HepG2 (cell line): ENCODE results near the gene SLC25A20. TPM values are rescaled to one million over a fixed set of nuclear protein-coding genes. Genes with fewer than 3 reads are reported as not detected.
A peak's percentile ranks its signal among the peaks of the same experiment; 100 is the strongest.

Experiments used
- ARID2 ChIP-seq: sonication (generic); formaldehyde crosslinking; IDR thresholded peaks from 2 replicates; pipeline ENCODE4 v1.8.1; 2022; ENCODE audit warnings: mild to moderate bottlenecking, missing genetic modification reagents, borderline replicate concordance
- FOXJ3 ChIP-seq: sonication (generic); formaldehyde crosslinking; IDR thresholded peaks from 2 replicates; pipeline ENCODE4 v1.4.0; 2020; ENCODE audit warnings: missing genetic modification reagents, mild to moderate bottlenecking, borderline replicate concordance
- KAT8 ChIP-seq: IDR thresholded peaks from 2 replicates; pipeline ENCODE4 v1.6.1; 2016; ENCODE audit warnings: missing genetic modification reagents, missing compliant biosample characterization
- MAFG ChIP-seq: sonication (generic); formaldehyde crosslinking; IDR thresholded peaks from 2 replicates; pipeline ENCODE4 v1.5.1; 2020; ENCODE audit warnings: mild to moderate bottlenecking, missing genetic modification reagents
- MBNL3 ChIP-seq: fragments of 250-450 bp; sonication (Bioruptor Pico); conservative IDR thresholded peaks from 2 replicates; pipeline ENCODE4 v1.8.0; 2022; ENCODE audit warnings: mild to moderate bottlenecking, inconsistent platforms
- MZF1 ChIP-seq: sonication (generic); formaldehyde crosslinking; IDR thresholded peaks from 2 replicates; pipeline ENCODE4 v1.8.1; 2023; ENCODE audit warnings: mild to moderate bottlenecking, missing genetic modification reagents, borderline replicate concordance
- NAIF1 ChIP-seq: sonication (generic); formaldehyde crosslinking; IDR thresholded peaks from 2 replicates; pipeline ENCODE4 v1.5.0; 2020; ENCODE audit warnings: mild to moderate bottlenecking, missing genetic modification reagents, borderline replicate concordance
- NFRKB ChIP-seq: fragments of 450-650 bp; IDR thresholded peaks from 2 replicates; pipeline ENCODE4 v1.6.1; 2017
- NR1H2 ChIP-seq: sonication (generic); formaldehyde crosslinking; IDR thresholded peaks from 2 replicates; pipeline ENCODE4 v1.8.1; 2022; ENCODE audit warnings: low read depth, missing genetic modification reagents, borderline replicate concordance
- NR2C2 ChIP-seq: sonication (generic); formaldehyde crosslinking; IDR thresholded peaks from 2 replicates; pipeline ENCODE4 v1.4.0; 2020; ENCODE audit warnings: missing genetic modification reagents, mild to moderate bottlenecking, moderate library complexity, borderline replicate concordance
- NR2F1 ChIP-seq, 2 experiments: fragments of 450-650 bp in 1 of 2; formaldehyde crosslinking in 1 of 2; IDR thresholded peaks; 2 replicates each; pipeline versions ENCODE4 v1.5.0 to v1.6.1; 2016 to 2020; ENCODE audit warnings: mild to moderate bottlenecking in 1 of 2, missing compliant biosample characterization in 1 of 2, missing genetic modification reagents in 1 of 2, moderate library complexity in 1 of 2
- RELA ChIP-seq: sonication (generic); formaldehyde crosslinking; IDR thresholded peaks from 2 replicates; pipeline ENCODE4 v1.4.0; 2020; ENCODE audit warnings: missing genetic modification reagents
- SAFB2 ChIP-seq: sonication (generic); formaldehyde crosslinking; IDR thresholded peaks from 2 replicates; pipeline ENCODE4 v1.5.1; 2020; ENCODE audit warnings: missing genetic modification reagents, low read depth, mild to moderate bottlenecking, borderline replicate concordance
- SRSF1 ChIP-seq: fragments of 200-400 bp; formaldehyde crosslinking; optimal IDR thresholded peaks from 2 replicates; pipeline ENCODE3; 2017; ENCODE audit warnings: mild to moderate bottlenecking, low read depth, low read length, moderate library complexity
- ZFY ChIP-seq: sonication (generic); formaldehyde crosslinking; IDR thresholded peaks from 2 replicates; pipeline ENCODE4 v1.4.0; 2020; ENCODE audit warnings: missing genetic modification reagents
- ZNF75D ChIP-seq: sonication (generic); formaldehyde crosslinking; IDR thresholded peaks from 2 replicates; pipeline ENCODE4 v1.8.1; 2023; ENCODE audit warnings: missing genetic modification reagents, mild to moderate bottlenecking, borderline replicate concordance
- ZNF773 ChIP-seq: sonication (generic); formaldehyde crosslinking; IDR thresholded peaks from 2 replicates; pipeline ENCODE4 v1.4.0; 2020; ENCODE audit warnings: missing genetic modification reagents, borderline replicate concordance
- ZNF775 ChIP-seq: sonication (generic); formaldehyde crosslinking; IDR thresholded peaks from 2 replicates; pipeline ENCODE4 v1.4.0; 2020; ENCODE audit warnings: missing genetic modification reagents, mild to moderate bottlenecking, moderate library complexity, borderline replicate concordance
- polyA plus RNA-seq, 8 experiments: library from polyadenylated mRNA; depleted of rRNA in 3 of 8; stranded (reverse) in 7 of 8; unstranded in 1 of 8; fragments of >200 nt; fragmentation: Illumina TruSeq in 4 of 8; extraction: Trizol in 4 of 8; gene quantifications; 2 replicates each; pipeline versions ENCODE4 v1.2.1 to v1.2.3, GENCODE V29; 2011 to 2016; ENCODE audit warnings: low read depth in 4 of 8, missing spikeins in 1 of 8, mixed read lengths in 1 of 8; ENCODE audit not compliant: insufficient read depth in 1 of 8
- total RNA-seq, 5 experiments: library from RNA; depleted of rRNA; stranded (reverse); fragments of >200 nt; fragmentation: Illumina TruSeq; extraction: Trizol; gene quantifications; 2 replicates each; pipeline ENCODE4 v1.2.3, GENCODE V29; 2016; ENCODE audit warnings: low read depth in 1 of 5
- TF ChIP-seq, protein P1 (sequence below): sonication (generic); formaldehyde crosslinking; IDR thresholded peaks from 2 replicates; pipeline ENCODE4 v1.4.0; 2020; ENCODE audit warnings: missing genetic modification reagents, borderline replicate concordance
- TF ChIP-seq, protein P2 (sequence below): sonication (generic); formaldehyde crosslinking; IDR thresholded peaks from 2 replicates; pipeline ENCODE4 v1.4.0; 2020; ENCODE audit warnings: missing genetic modification reagents, borderline replicate concordance
- TF ChIP-seq, protein P3 (sequence below): IDR thresholded peaks from 2 replicates; pipeline ENCODE4 v1.6.1; 2016; ENCODE audit warnings: missing biosample characterization, missing genetic modification reagents, low read depth
- TF ChIP-seq, protein P4 (sequence below): sonication (generic); formaldehyde crosslinking; IDR thresholded peaks from 2 replicates; pipeline ENCODE4 v1.4.0; 2020; ENCODE audit warnings: missing genetic modification reagents

SLC25A20 gene
- total and polyA plus RNA-seq, 2 of the 13 experiments (the other 11 are each of a cell fraction or from before 2014, with no cell fraction given) = 21.1 to 26.6 TPM

DNA sequence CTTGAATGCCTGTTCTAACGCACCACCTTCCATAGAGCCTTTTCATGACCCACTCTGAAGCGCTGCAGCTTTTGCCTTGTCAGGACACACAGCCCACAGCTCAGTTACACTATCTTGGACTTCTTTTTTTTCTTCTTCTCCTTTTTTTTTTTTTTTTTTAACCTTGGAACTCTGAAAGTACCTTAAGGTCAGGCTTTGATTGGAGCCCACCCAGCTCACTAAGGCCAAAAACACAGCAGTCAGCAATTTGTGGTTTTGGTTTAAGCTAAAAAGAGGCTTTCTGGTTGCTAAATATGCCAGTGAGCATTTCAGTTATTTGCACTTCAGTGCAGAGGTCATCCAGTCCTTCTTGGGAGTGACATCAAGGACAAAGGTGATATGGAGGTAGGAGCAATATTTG is 1.7 kb downstream of the SLC25A20 start (continued):
- TF ChIP-seq ZNF75D (no peak), ZNF775 (no peak), ZNF773 (CRISPR knock-in tag) (no peak), NR2C2 (CRISPR knock-in tag) (0 out of 2 replicates have a peak, but pooled peaks have one; percentile 13), NAIF1 (CRISPR knock-in tag) (no peak), FOXJ3 (CRISPR knock-in tag) (no peak), ARID2 (CRISPR knock-in tag) (no peak), NR1H2 (CRISPR knock-in tag) (no peak), MZF1 (CRISPR knock-in tag) (no peak), RELA (CRISPR knock-in tag) (no peak), MBNL3 (CRISPR knock-in tag) (no peak), SRSF1 (no peak), ZFY (CRISPR knock-in tag) (no peak), NFRKB (no peak), MAFG (peak; percentile 64; the same call in 1 of the 2 replicates), NR2F1 (CRISPR knock-in tag; IDR thresholded peaks at IDR 0.05) (peak in 1 of 2 experiments; percentile 41; a peak in 2 of 4 replicates), SAFB2 (no peak), KAT8 (CRISPR knock-in tag) (no peak)
- TF ChIP-seq, protein P1, sequence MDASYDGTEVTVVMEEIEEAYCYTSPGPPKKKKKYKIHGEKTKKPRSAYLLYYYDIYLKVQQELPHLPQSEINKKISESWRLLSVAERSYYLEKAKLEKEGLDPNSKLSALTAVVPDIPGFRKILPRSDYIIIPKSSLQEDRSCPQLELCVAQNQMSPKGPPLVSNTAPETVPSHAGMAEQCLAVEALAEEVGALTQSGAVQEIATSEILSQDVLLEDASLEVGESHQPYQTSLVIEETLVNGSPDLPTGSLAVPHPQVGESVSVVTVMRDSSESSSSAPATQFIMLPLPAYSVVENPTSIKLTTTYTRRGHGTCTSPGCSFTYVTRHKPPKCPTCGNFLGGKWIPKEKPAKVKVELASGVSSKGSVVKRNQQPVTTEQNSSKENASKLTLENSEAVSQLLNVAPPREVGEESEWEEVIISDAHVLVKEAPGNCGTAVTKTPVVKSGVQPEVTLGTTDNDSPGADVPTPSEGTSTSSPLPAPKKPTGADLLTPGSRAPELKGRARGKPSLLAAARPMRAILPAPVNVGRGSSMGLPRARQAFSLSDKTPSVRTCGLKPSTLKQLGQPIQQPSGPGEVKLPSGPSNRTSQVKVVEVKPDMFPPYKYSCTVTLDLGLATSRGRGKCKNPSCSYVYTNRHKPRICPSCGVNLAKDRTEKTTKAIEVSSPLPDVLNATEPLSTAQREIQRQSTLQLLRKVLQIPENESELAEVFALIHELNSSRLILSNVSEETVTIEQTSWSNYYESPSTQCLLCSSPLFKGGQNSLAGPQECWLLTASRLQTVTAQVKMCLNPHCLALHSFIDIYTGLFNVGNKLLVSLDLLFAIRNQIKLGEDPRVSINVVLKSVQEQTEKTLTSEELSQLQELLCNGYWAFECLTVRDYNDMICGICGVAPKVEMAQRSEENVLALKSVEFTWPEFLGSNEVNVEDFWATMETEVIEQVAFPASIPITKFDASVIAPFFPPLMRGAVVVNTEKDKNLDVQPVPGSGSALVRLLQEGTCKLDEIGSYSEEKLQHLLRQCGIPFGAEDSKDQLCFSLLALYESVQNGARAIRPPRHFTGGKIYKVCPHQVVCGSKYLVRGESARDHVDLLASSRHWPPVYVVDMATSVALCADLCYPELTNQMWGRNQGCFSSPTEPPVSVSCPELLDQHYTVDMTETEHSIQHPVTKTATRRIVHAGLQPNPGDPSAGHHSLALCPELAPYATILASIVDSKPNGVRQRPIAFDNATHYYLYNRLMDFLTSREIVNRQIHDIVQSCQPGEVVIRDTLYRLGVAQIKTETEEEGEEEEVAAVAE (CRISPR knock-in tag) = 0 out of 2 replicates have a peak, but pooled peaks have one; percentile 6
- TF ChIP-seq, protein P2, sequence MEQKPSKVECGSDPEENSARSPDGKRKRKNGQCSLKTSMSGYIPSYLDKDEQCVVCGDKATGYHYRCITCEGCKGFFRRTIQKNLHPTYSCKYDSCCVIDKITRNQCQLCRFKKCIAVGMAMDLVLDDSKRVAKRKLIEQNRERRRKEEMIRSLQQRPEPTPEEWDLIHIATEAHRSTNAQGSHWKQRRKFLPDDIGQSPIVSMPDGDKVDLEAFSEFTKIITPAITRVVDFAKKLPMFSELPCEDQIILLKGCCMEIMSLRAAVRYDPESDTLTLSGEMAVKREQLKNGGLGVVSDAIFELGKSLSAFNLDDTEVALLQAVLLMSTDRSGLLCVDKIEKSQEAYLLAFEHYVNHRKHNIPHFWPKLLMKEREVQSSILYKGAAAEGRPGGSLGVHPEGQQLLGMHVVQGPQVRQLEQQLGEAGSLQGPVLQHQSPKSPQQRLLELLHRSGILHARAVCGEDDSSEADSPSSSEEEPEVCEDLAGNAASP (CRISPR knock-in tag) = no peak
- TF ChIP-seq, protein P3, sequence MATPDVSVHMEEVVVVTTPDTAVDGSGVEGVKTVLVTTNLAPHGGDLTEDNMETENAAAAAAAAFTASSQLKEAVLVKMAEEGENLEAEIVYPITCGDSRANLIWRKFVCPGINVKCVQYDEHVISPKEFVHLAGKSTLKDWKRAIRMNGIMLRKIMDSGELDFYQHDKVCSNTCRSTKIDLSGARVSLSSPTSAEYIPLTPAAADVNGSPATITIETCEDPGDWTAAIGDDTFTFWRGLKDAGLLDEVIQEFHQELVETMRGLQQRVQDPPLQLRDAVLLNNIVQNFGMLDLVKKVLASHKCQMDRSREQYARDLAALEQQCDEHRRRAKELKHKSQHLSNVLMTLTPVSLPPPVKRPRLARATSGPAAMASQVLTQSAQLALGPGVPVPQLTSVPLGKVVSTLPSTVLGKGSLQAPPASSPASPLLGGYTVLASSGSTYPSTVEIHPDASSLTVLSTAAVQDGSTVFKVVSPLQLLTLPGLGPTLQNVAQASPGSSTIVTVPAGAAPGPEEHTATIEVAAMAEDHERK (CRISPR knock-in tag) = no peak
- TF ChIP-seq, protein P4, sequence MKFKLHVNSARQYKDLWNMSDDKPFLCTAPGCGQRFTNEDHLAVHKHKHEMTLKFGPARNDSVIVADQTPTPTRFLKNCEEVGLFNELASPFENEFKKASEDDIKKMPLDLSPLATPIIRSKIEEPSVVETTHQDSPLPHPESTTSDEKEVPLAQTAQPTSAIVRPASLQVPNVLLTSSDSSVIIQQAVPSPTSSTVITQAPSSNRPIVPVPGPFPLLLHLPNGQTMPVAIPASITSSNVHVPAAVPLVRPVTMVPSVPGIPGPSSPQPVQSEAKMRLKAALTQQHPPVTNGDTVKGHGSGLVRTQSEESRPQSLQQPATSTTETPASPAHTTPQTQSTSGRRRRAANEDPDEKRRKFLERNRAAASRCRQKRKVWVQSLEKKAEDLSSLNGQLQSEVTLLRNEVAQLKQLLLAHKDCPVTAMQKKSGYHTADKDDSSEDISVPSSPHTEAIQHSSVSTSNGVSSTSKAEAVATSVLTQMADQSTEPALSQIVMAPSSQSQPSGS (CRISPR knock-in tag) = 0 out of 2 replicates have a peak, but pooled peaks have one; percentile 8
